CD14-positive monocyte (primary cell): ENCODE data around the gene GPR143. TPM values are rescaled to one million over a fixed set of nuclear protein-coding genes. Genes with fewer than 3 reads are reported as not detected.

Source experiments
- DNase-seq, 3 donors: peaks; one replicate each; pipeline ENCODE4 v3.0.0-alpha.2; 2011 to 2022
- H2AFZ ChIP-seq: 2 replicates; pipeline ENCODE4 v1.6.0; 2012; ENCODE audit warnings: mild to moderate bottlenecking, low read depth, low read length, inconsistent platforms; ENCODE audit not compliant: insufficient read depth, poor library complexity, severe bottlenecking
- H3K27ac ChIP-seq, 2 donors: 1 replicate in 1 of 2; 2 replicates in 1 of 2; pipeline ENCODE4 v1.5.1; 2012 to 2013; ENCODE audit warnings: low read length in 2 of 2, control low read depth in 1 of 2, inconsistent platforms in 1 of 2, low read depth in 1 of 2, mild to moderate bottlenecking in 1 of 2
- H3K27me3 ChIP-seq, 2 donors: one replicate each; pipeline versions ENCODE4 v1.6.0 to v1.6.1; 2011 to 2013; ENCODE audit warnings: low read length in 2 of 2; ENCODE audit not compliant: control insufficient read depth in 2 of 2, insufficient read depth in 2 of 2
- H3K36me3 ChIP-seq, 2 donors: replicated peaks in 1 of 2; 1 replicate in 1 of 2; 2 replicates in 1 of 2; pipeline versions ENCODE4 v1.5.1 to v1.6.1; 2012 to 2013; ENCODE audit warnings: low read length in 2 of 2, control low read depth in 1 of 2, inconsistent platforms in 1 of 2, mild to moderate bottlenecking in 1 of 2; ENCODE audit not compliant: insufficient read depth in 2 of 2, control insufficient read depth in 1 of 2
- H3K4me1 ChIP-seq, 2 donors: 1 replicate in 1 of 2; 2 replicates in 1 of 2; pipeline versions ENCODE4 v1.5.1 to v1.6.1; 2012 to 2013; ENCODE audit warnings: low read length in 2 of 2, control low read depth in 1 of 2, inconsistent platforms in 1 of 2, mild to moderate bottlenecking in 1 of 2, moderate library complexity in 1 of 2; ENCODE audit not compliant: insufficient read depth in 2 of 2, control insufficient read depth in 1 of 2
- H3K4me2 ChIP-seq: replicated peaks from 2 replicates; pipeline ENCODE3; 2012; ENCODE audit warnings: low read length, moderate library complexity, mild to moderate bottlenecking; ENCODE audit not compliant: poor library complexity, severe bottlenecking; ENCODE audit errors: extremely low read depth
- H3K4me3 ChIP-seq, 3 experiments: fragments of 200-600 bp in 1 of 3; sonication (generic) in 1 of 3; replicated peaks in 1 of 3; 1 replicate in 2 of 3; 2 replicates in 1 of 3; pipeline ENCODE4 v1.5.1; 2011 to 2013; ENCODE audit warnings: low read length in 3 of 3, mild to moderate bottlenecking in 3 of 3, control low read depth in 2 of 3, low read depth in 2 of 3, inconsistent platforms in 1 of 3, moderate library complexity in 1 of 3
- H3K79me2 ChIP-seq: 2 replicates; pipeline ENCODE4 v1.6.0; 2012; ENCODE audit warnings: mild to moderate bottlenecking, control low read depth, inconsistent platforms, low read length, moderate library complexity; ENCODE audit not compliant: insufficient read depth
- H3K9ac ChIP-seq: 2 replicates; pipeline ENCODE4 v1.6.0; 2017; ENCODE audit warnings: low read length, mild to moderate bottlenecking; ENCODE audit not compliant: insufficient read depth, poor library complexity, severe bottlenecking
- H3K9me3 ChIP-seq, 2 donors: replicated peaks in 1 of 2; 1 replicate in 1 of 2; 2 replicates in 1 of 2; pipeline versions ENCODE4 v1.5.1 to v1.6.1; 2012 to 2013; ENCODE audit warnings: low read length in 2 of 2, control low read depth in 1 of 2; ENCODE audit not compliant: control insufficient read depth in 1 of 2, insufficient read depth in 1 of 2
- H4K20me1 ChIP-seq: 2 replicates; pipeline ENCODE4 v1.6.0; 2012; ENCODE audit warnings: mild to moderate bottlenecking, low read length, control low read depth, moderate library complexity; ENCODE audit not compliant: insufficient read depth
- H3K27ac Mint-ChIP-seq, 7 donors: one replicate each; pipeline ENCODE4 v1.8.0; 2020; ENCODE audit warnings: mild to moderate bottlenecking in 7 of 7, mixed read lengths in 7 of 7, moderate library complexity in 6 of 7, inconsistent platforms in 2 of 7
- H3K27me3 Mint-ChIP-seq, 3 donors: one replicate each; pipeline ENCODE4 v1.8.0; 2021 to 2022; ENCODE audit warnings: low read depth in 3 of 3, mild to moderate bottlenecking in 3 of 3, mixed read lengths in 3 of 3, moderate library complexity in 3 of 3, inconsistent platforms in 1 of 3
- H3K36me3 Mint-ChIP-seq, 2 donors: one replicate each; pipeline ENCODE4 v1.8.0; 2020; ENCODE audit warnings: mixed read lengths in 2 of 2, inconsistent platforms in 1 of 2, mild to moderate bottlenecking in 1 of 2
- H3K4me1 Mint-ChIP-seq: one replicate; pipeline ENCODE4 v1.8.0; 2020; ENCODE audit warnings: mild to moderate bottlenecking, mixed read lengths
- H3K4me3 Mint-ChIP-seq, 2 donors: one replicate each; pipeline ENCODE4 v1.8.0; 2020; ENCODE audit warnings: mild to moderate bottlenecking in 2 of 2, mixed read lengths in 2 of 2, moderate library complexity in 1 of 2
- H3K9me3 Mint-ChIP-seq, 7 donors: one replicate each; pipeline ENCODE4 v1.8.0; 2020 to 2022; ENCODE audit warnings: mixed read lengths in 7 of 7, mild to moderate bottlenecking in 6 of 7, moderate library complexity in 6 of 7, inconsistent platforms in 2 of 7
- CTCF ChIP-seq: fragments of 200-600 bp; IDR thresholded peaks from one replicate; pipeline ENCODE4 v1.8.0; 2022; ENCODE audit warnings: antibody characterized with exemption, mild to moderate bottlenecking
- WGBS: methylation state at CpG from one replicate; pipeline ENCODE4 v1.1.5; 2013; ENCODE audit warnings: missing lambda C conversion rate; ENCODE audit not compliant: insufficient coverage; 5-methylcytosine and 5-hydroxymethylcytosine counted together
- intact Hi-C, 2 donors: fragments of 100-400 bp; cut with micrococcal nuclease; formaldehyde crosslinking; loops; one replicate each; pipeline versions ENCODE4 v1.15.0 to v1.15.1; 2023
- polyA plus RNA-seq, 3 donors: library from polyadenylated mRNA; depleted of rRNA in 1 of 3; unstranded in 2 of 3; stranded (reverse) in 1 of 3; fragments of 300-500 nt in 2 of 3; fragments of >200 nt in 1 of 3; fragmentation: Illumina TruSeq in 2 of 3; gene quantifications; 1 replicate in 2 of 3; 2 replicates in 1 of 3; pipeline ENCODE4 v1.2.3, GENCODE V29; 2012 to 2021

GPR143 gene
- polyA plus RNA-seq, 3 donors, result not detected

GRCh38 chrX:9677098-9677739, 88.4 kb downstream of the GPR143 start:
- peak overlapping the region; percentile 58 to 68 for H3K4me3 Mint-ChIP-seq
- peak; percentile 39 to 74 (median 40) for DNase-seq
- H3K4me2 ChIP-seq, result peak overlapping the region; percentile 57
- intact Hi-C loops, result loop anchor here in 1 of 2 donors (10.0 kb wide), 1 partner anchor 212 kb away; the partner anchor contains the start of gene TBL1X
- peak overlapping the region; percentile 81 to 94 (median 87) for H3K27ac Mint-ChIP-seq
- H3K27me3 Mint-ChIP-seq, result peaks cover 0 to 14% (median 0%) of the 10 kb centered on the region in 3 donors
- peak overlapping the region; percentile 64 to 66 for H3K27ac ChIP-seq
- peaks cover 18 to 37% of the 10 kb centered on the region in 2 donors for H3K36me3 Mint-ChIP-seq
- H3K9me3 Mint-ChIP-seq, result peaks cover 0 to 24% (median 2%) of the 10 kb centered on the region in 7 donors
- peak overlapping the region; percentile 33 for H3K9ac ChIP-seq
- H3K36me3 ChIP-seq, result peaks cover 2 to 32% of the 10 kb centered on the region in 2 donors
- H3K4me1 ChIP-seq, result peaks cover 22 to 27% of the 10 kb centered on the region in 2 donors
- H2AFZ ChIP-seq, result no peak overlapping the region
- H3K79me2 ChIP-seq, result no peaks in the 10 kb centered on the region
- H3K27me3 ChIP-seq, result no peaks in the 10 kb centered on the region
- WGBS, result no CpG with 5 or more reads among the region's 7 CpGs
- H4K20me1 ChIP-seq, result peaks cover 9% of the 10 kb centered on the region
- peaks cover 31% of the 10 kb centered on the region for H3K4me1 Mint-ChIP-seq
- peak overlapping the region in 2 of 3 experiments; percentile 22 to 53 for H3K4me3 ChIP-seq
- TF ChIP-seq CTCF, result no peak
- no peaks in the 10 kb centered on the region for H3K9me3 ChIP-seq

GRCh38 chrX:9676738-9677097, 88.9 kb downstream of the GPR143 start:
- H3K27ac Mint-ChIP-seq, result peak overlapping the region; percentile 67 to 94 (median 87)
- peak overlapping the region; percentile 58 to 61 for H3K4me3 Mint-ChIP-seq
- Histone ChIP-seq H3K4me3 (peak overlapping the region in 2 of 3 experiments; percentile 22 to 53), H3K9me3 (no peaks in the 10 kb centered on the region), H3K27me3 (no peaks in the 10 kb centered on the region), H4K20me1 (peaks cover 8% of the 10 kb centered on the region), H3K9ac (peak overlapping the region; percentile 33), H2AFZ (no peak overlapping the region), H3K4me1 (peaks cover 27 to 29% of the 10 kb centered on the region in 2 donors), H3K27ac (peak overlapping the region; percentile 64 to 66), H3K4me2 (peak overlapping the region; percentile 57), H3K79me2 (no peaks in the 10 kb centered on the region), H3K36me3 (peaks cover 2 to 27% of the 10 kb centered on the region in 2 donors)
- no peak for TF ChIP-seq CTCF
- peaks cover 0 to 24% (median 2%) of the 10 kb centered on the region in 7 donors for H3K9me3 Mint-ChIP-seq
- no peak for DNase-seq
- intact Hi-C loops, result loop anchor here in 1 of 2 donors (10.0 kb wide), 1 partner anchor 212 kb away; the partner anchor contains the start of gene TBL1X
- H3K4me1 Mint-ChIP-seq, result peaks cover 36% of the 10 kb centered on the region
- WGBS, result no CpG with 5 or more reads among the region's 6 CpGs
- peaks cover 18 to 34% of the 10 kb centered on the region in 2 donors for H3K36me3 Mint-ChIP-seq
- H3K27me3 Mint-ChIP-seq, result peaks cover 0 to 14% (median 0%) of the 10 kb centered on the region in 3 donors
